SK-N-SH (cell line): ENCODE data around the gene F2RL2. TPM values are rescaled to one million over a fixed set of nuclear protein-coding genes. Genes with fewer than 3 reads are reported as not detected.

Experiments
- CTCF ChIA-PET: fragments of 300-600, 350-600 bp; formaldehyde crosslinking; extraction: SDS; loops from one replicate; lab custom pipeline; 2021; lab: Yijun Ruan, JAX
- POLR2A ChIA-PET: fragments of 350-600 bp; sonication (Branson Sonifier 250); formaldehyde crosslinking; extraction: SDS; loops from one replicate; lab custom pipeline; 2020; ENCODE audit warnings: antibody characterized with exemption, inconsistent platforms; lab: Yijun Ruan, JAX
- DNase-seq: peaks from one replicate; pipeline ENCODE4 v3.0.0; 2012
- H2AFZ ChIP-seq: fragments of 200-600 bp; sonication (generic); 2 replicates; pipeline ENCODE4 v1.8.1; 2016; ENCODE audit warnings: antibody characterized with exemption, mild to moderate bottlenecking, low read depth
- H3F3A ChIP-seq: fragments of 200-600 bp; sonication (generic); replicated peaks from 2 replicates; pipeline ENCODE3; 2016; ENCODE audit warnings: antibody characterized with exemption, mild to moderate bottlenecking; ENCODE audit not compliant: insufficient read depth
- H3K27ac ChIP-seq, 2 experiments: fragments of 200-500 bp in 1 of 2; fragments of 200-600 bp in 1 of 2; sonication (Bioruptor generic) in 1 of 2; sonication (generic), shearing (Covaris generic) in 1 of 2; 2 replicates each; pipeline versions ENCODE4 v1.5.1 to v1.6.1; 2014 to 2016; ENCODE audit warnings: low read depth in 2 of 2, inconsistent platforms in 1 of 2, low read length in 1 of 2, mild to moderate bottlenecking in 1 of 2, mixed read lengths in 1 of 2
- H3K27me3 ChIP-seq: fragments of 200-600 bp; sonication (generic), shearing (Covaris generic); 2 replicates; pipeline ENCODE4 v1.6.1; 2016; ENCODE audit warnings: mixed run types; ENCODE audit not compliant: insufficient read depth
- H3K36me3 ChIP-seq, 2 experiments: fragments of 200-500 bp in 1 of 2; fragments of 200-600 bp in 1 of 2; sonication (Bioruptor generic) in 1 of 2; sonication (generic) in 1 of 2; replicated peaks in 1 of 2; 2 replicates each; pipeline versions ENCODE3 to v1.5.1; 2014 to 2016; ENCODE audit warnings: low read length in 1 of 2, mild to moderate bottlenecking in 1 of 2; ENCODE audit not compliant: insufficient read depth in 2 of 2, control insufficient read depth in 1 of 2
- H3K4me1 ChIP-seq, 2 experiments: fragments of 200-500 bp in 1 of 2; fragments of 200-600 bp in 1 of 2; sonication (Bioruptor generic) in 1 of 2; sonication (generic), shearing (Covaris generic) in 1 of 2; 2 replicates each; pipeline versions ENCODE4 v1.5.1 to v1.6.1; 2014 to 2016; ENCODE audit warnings: low read depth in 1 of 2, low read length in 1 of 2, mixed run types in 1 of 2; ENCODE audit not compliant: insufficient read depth in 2 of 2, control insufficient read depth in 1 of 2
- H3K4me2 ChIP-seq: fragments of 200-600 bp; sonication (generic), shearing (Covaris generic); 2 replicates; pipeline ENCODE4 v1.6.1; 2017; ENCODE audit warnings: mixed run types
- H3K4me3 ChIP-seq, 2 experiments: fragments of 200-500 bp in 1 of 2; fragments of 200-600 bp in 1 of 2; sonication (Bioruptor generic) in 1 of 2; sonication (generic), shearing (Covaris generic) in 1 of 2; 2 replicates each; pipeline versions ENCODE4 v1.5.1 to v1.8.1; 2014 to 2016; ENCODE audit warnings: low read depth in 2 of 2, inconsistent platforms in 1 of 2, low read length in 1 of 2, mild to moderate bottlenecking in 1 of 2, mixed read lengths in 1 of 2, moderate library complexity in 1 of 2
- H3K79me2 ChIP-seq: fragments of 200-600 bp; sonication (generic); 2 replicates; pipeline ENCODE4 v1.8.1; 2017; ENCODE audit warnings: mild to moderate bottlenecking; ENCODE audit not compliant: insufficient read depth
- H3K9ac ChIP-seq: fragments of 200-600 bp; sonication (generic); 2 replicates; pipeline ENCODE4 v1.6.1; 2017; ENCODE audit warnings: mixed run types
- H3K9me2 ChIP-seq: fragments of 200-600 bp; sonication (generic); 2 replicates; pipeline ENCODE4 v1.6.1; 2017; ENCODE audit warnings: mixed run types
- H3K9me3 ChIP-seq: fragments of 200-600 bp; sonication (generic); 2 replicates; pipeline ENCODE4 v1.6.1; 2017; ENCODE audit warnings: mixed run types, mild to moderate bottlenecking, moderate library complexity
- H4K20me1 ChIP-seq: fragments of 200-600 bp; sonication (generic); 2 replicates; pipeline ENCODE4 v1.6.1; 2017; ENCODE audit warnings: mild to moderate bottlenecking, mixed run types; ENCODE audit not compliant: insufficient read depth
- CTCF ChIP-seq: fragments of 200-600 bp; sonication (generic); IDR thresholded peaks from 2 replicates; pipeline ENCODE4 v1.6.1; 2017; ENCODE audit warnings: antibody characterized with exemption, mild to moderate bottlenecking, moderate library complexity
- ELF1 ChIP-seq: IDR thresholded peaks from 2 replicates; pipeline ENCODE4 v1.4.0; 2012
- EP300 ChIP-seq, 2 experiments: IDR thresholded peaks; 2 replicates each; pipeline versions ENCODE4 v1.4.0 to v1.6.1; 2012; ENCODE audit warnings: borderline replicate concordance in 1 of 2, low read depth in 1 of 2, low read length in 1 of 2
- EZH2phosphoT487 ChIP-seq: fragments of 200-600 bp; sonication (generic); IDR thresholded peaks from 2 replicates; pipeline ENCODE4 v1.6.1; 2017; ENCODE audit warnings: low read depth, mixed run types, mild to moderate bottlenecking, antibody characterized with exemption, moderate library complexity, borderline replicate concordance
- FOXJ3 ChIP-seq: sonication (generic); formaldehyde crosslinking; IDR thresholded peaks from 2 replicates; pipeline ENCODE4 v1.5.1; 2020; ENCODE audit warnings: mild to moderate bottlenecking, missing genetic modification reagents
- FOXM1 ChIP-seq: IDR thresholded peaks from 2 replicates; pipeline ENCODE4 v1.4.0; 2012; ENCODE audit warnings: low read depth, mild to moderate bottlenecking
- GABPA ChIP-seq: IDR thresholded peaks from 2 replicates; pipeline ENCODE4 v1.4.0; 2012; ENCODE audit warnings: low read depth, mild to moderate bottlenecking
- GATA2 ChIP-seq: sonication (generic); formaldehyde crosslinking; IDR thresholded peaks from 2 replicates; pipeline ENCODE4 v1.5.0; 2020; ENCODE audit warnings: mild to moderate bottlenecking, missing genetic modification reagents
- IRF3 ChIP-seq: fragments of 150-350 bp; IDR thresholded peaks from 2 replicates; pipeline ENCODE4 v1.6.1; 2016; ENCODE audit warnings: mild to moderate bottlenecking, low read depth, low read length
- JUND ChIP-seq: IDR thresholded peaks from 2 replicates; pipeline ENCODE4 v1.4.0; 2012
- MAX ChIP-seq: IDR thresholded peaks from 2 replicates; pipeline ENCODE4 v1.4.0; 2012; ENCODE audit warnings: low read depth
- MXI1 ChIP-seq: IDR thresholded peaks from 2 replicates; pipeline ENCODE4 v1.6.1; 2012; ENCODE audit warnings: mild to moderate bottlenecking, low read depth, low read length, improper control_type of control experiment
- NFIC ChIP-seq: IDR thresholded peaks from 2 replicates; pipeline ENCODE4 v1.4.0; 2012; ENCODE audit warnings: borderline replicate concordance
- NRF1 ChIP-seq: IDR thresholded peaks from 2 replicates; pipeline ENCODE4 v1.6.1; 2012; ENCODE audit warnings: low read depth, mild to moderate bottlenecking, low read length
- POLR2AphosphoS5 ChIP-seq: IDR thresholded peaks from 2 replicates; pipeline ENCODE4 v1.6.1; 2012; ENCODE audit warnings: low read depth, low read length
- SIN3A ChIP-seq: IDR thresholded peaks from 2 replicates; pipeline ENCODE4 v1.6.1; 2012; ENCODE audit warnings: low read depth, mild to moderate bottlenecking, low read length, moderate library complexity, borderline replicate concordance
- USF1 ChIP-seq: IDR thresholded peaks from 2 replicates; pipeline ENCODE4 v1.4.0; 2012; ENCODE audit warnings: low read depth, borderline replicate concordance
- ZBTB33 ChIP-seq: IDR thresholded peaks from 2 replicates; pipeline ENCODE4 v1.4.0; 2012; ENCODE audit warnings: low read depth, borderline replicate concordance
- WGBS: methylation state at CpG from one replicate; pipeline ENCODE4 v1.1.6; 2017; ENCODE audit warnings: low lambda C conversion rate; 5-methylcytosine and 5-hydroxymethylcytosine counted together
- polyA plus RNA-seq, 3 experiments: library from polyadenylated mRNA; depleted of rRNA; stranded (reverse); fragments of >200 nt; gene quantifications; 2 replicates each; pipeline ENCODE4 v1.2.3, GENCODE V29; 2012

Gene F2RL2
- polyA plus RNA-seq, 1 of the 3 experiments (the other 2 are of a cell fraction), result 29.4 TPM

GRCh38 chr5:76638479-76638878, 15.3 kb upstream of the F2RL2 start:
- Histone ChIP-seq H3K4me2 (no peak overlapping the region; the same call in 1 of the 2 replicates), H3K9ac (no peak overlapping the region), H3K36me3 (no peaks in the 10 kb centered on the region), H4K20me1 (no peaks in the 10 kb centered on the region), H3K79me2 (no peaks in the 10 kb centered on the region), H3K27ac (no peak overlapping the region), H3K4me1 (peaks cover 0 to 16% of the 10 kb centered on the region in 2 experiments; a peak in 3 of 4 replicates), H2AFZ (no peak overlapping the region), H3F3A (no peaks in the 10 kb centered on the region), H3K4me3 (no peak overlapping the region), H3K27me3 (no peaks in the 10 kb centered on the region), H3K9me2 (no peaks in the 10 kb centered on the region), H3K9me3 (no peaks in the 10 kb centered on the region)
- no peak for DNase-seq
- 100% methylated on average over 1 of the region's 1 CpG for WGBS
- no peak for TF ChIP-seq NFIC
- no peak for TF ChIP-seq NRF1
- TF ChIP-seq GABPA, result no peak
- no peak for TF ChIP-seq GATA2
- TF ChIP-seq SIN3A, result no peak
- TF ChIP-seq FOXJ3 (CRISPR knock-in tag), result no peak
- no peak for TF ChIP-seq EZH2phosphoT487
- no peak for TF ChIP-seq ZBTB33
- no peak for TF ChIP-seq CTCF
- TF ChIP-seq JUND, result no peak
- no peak for TF ChIP-seq ELF1
- TF ChIP-seq IRF3, result no peak
- no peak for TF ChIP-seq USF1
- no peak for TF ChIP-seq MAX
- no peak for TF ChIP-seq FOXM1
- no peak for TF ChIP-seq POLR2AphosphoS5
- TF ChIP-seq EP300 (IDR thresholded peaks at IDR 0.05; ENCODE audit: borderline replicate concordance in 1 of 2, low read depth in 1 of 2, low read length in 1 of 2), result no peak
- TF ChIP-seq MXI1, result no peak
- CTCF ChIA-PET, result interaction anchor here (0.6 to 1.6 kb wide), 2 partner anchors 20 to 37 kb away, joined by 3 read pairs; no protein-coding TSS in a partner anchor
- POLR2A ChIA-PET, result no interaction called here
